GM19035 (cell line): ENCODE measurements around the gene DNM2.
A peak's percentile ranks its signal among the peaks of the same experiment; 100 is the strongest.

Experiments
- ATAC-seq: cut with Tn5 transposase; IDR thresholded peaks from one replicate; pipeline ENCODE4 v1.9.1; 2021; ENCODE audit not compliant: unreplicated experiment

DNM2 gene

GRCh38 chr19:10769533-10770491, 51.9 kb downstream of the DNM2 start:
- ATAC-seq = no peak

GRCh38 chr19:10773969-10774368, 56.1 kb downstream of the DNM2 start:
- ATAC-seq = no peak

GRCh38 chr19:10774893-10775292, 57.0 kb downstream of the DNM2 start:
- no peak for ATAC-seq

GRCh38 chr19:10776900-10777650, 59.2 kb downstream of the DNM2 start:
- no peak for ATAC-seq

GRCh38 chr19:10780368-10780767, 62.5 kb downstream of the DNM2 start:
- no peak for ATAC-seq

GRCh38 chr19:10782795-10783194, 64.9 kb downstream of the DNM2 start:
- ATAC-seq = no peak

- no peak for ATAC-seq
Measured at GRCh38 chr19:10784257-10784656, 66.4 kb downstream of the DNM2 start.

GRCh38 chr19:10788146-10788545, 70.3 kb downstream of the DNM2 start:
- no peak for ATAC-seq

GRCh38 chr19:10789866-10790265, 72.0 kb downstream of the DNM2 start:
- no peak for ATAC-seq

GRCh38 chr19:10796653-10797052, 78.8 kb downstream of the DNM2 start:
- ATAC-seq = no peak

- ATAC-seq = no peak
Measured at GRCh38 chr19:10797078-10797477, 79.2 kb downstream of the DNM2 start.

- peak; percentile 52 for ATAC-seq
Measured at GRCh38 chr19:10797541-10798256, 79.8 kb downstream of the DNM2 start.

GRCh38 chr19:10800488-10800887, 82.6 kb downstream of the DNM2 start:
- ATAC-seq = no peak

- ATAC-seq = no peak
Measured at GRCh38 chr19:10802479-10802878, 84.6 kb downstream of the DNM2 start.

GRCh38 chr19:10803252-10803651, 85.4 kb downstream of the DNM2 start:
- no peak for ATAC-seq

GRCh38 chr19:10805065-10805757, 87.3 kb downstream of the DNM2 start:
- ATAC-seq = no peak

- no peak for ATAC-seq
Measured at GRCh38 chr19:10805758-10806247, 87.9 kb downstream of the DNM2 start.

GRCh38 chr19:10808937-10809649, 91.2 kb downstream of the DNM2 start:
- no peak for ATAC-seq

GRCh38 chr19:10809651-10810285, 91.9 kb downstream of the DNM2 start:
- ATAC-seq = no peak
